NCI-H2227 treated with DMSO at 0.1 percent for 48 hours (cell line): ENCODE results near the gene PLVAP.

Experiments
- DNase-seq: peaks from one replicate; lab custom pipeline; 2025; lab: John Stamatoyannopoulos, UW

Gene PLVAP

DNA sequence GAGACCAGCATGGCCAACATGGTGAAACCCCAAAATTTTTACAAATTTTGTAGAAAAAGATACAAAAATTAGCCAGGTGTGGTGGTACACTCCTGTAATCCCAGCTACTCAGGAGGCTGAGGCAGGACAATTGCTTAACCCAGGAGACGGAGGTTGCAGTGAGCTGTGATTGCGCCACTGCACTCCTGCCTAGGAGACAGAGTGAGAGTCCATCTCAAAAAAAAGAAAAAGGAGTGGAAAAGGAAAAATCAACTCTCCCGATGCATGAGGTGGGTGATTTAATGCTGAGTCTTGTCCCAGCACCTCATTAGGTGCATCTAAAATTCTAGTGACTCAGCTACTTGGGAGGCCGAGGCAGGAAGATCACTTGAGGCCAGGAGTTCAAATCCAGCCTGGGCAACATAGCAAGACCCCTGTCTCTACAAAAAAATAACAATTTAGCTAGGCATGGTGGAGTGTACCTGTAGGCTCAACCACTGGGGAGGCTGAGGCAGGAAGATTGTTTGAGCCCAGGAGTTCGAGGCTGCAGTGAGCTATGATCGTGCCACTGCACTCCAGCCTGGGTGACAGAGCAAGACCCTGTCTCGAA is 20.0 kb downstream of the PLVAP start:
- DNase-seq: no peak

DNA sequence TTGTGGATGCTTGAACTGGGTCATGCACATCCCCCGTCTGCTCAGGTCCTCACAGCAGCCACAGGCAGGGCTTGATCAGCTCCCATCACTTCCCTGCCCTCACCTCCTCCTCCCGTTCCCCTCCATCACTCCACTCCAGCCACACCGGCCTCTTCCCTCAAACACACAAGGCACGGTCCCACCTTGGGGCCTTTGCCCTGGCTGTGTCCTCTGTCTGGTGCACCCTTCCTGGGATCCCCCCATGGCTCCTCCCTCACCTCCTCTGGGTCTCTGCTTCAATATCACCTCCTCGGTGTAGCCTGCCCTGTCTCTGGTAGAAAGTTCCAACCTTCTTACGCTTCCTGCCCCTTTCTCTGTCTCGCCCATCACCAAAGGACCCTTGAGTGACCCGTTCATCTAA is 23.8 kb downstream of the PLVAP start:
- no peak for DNase-seq

DNA sequence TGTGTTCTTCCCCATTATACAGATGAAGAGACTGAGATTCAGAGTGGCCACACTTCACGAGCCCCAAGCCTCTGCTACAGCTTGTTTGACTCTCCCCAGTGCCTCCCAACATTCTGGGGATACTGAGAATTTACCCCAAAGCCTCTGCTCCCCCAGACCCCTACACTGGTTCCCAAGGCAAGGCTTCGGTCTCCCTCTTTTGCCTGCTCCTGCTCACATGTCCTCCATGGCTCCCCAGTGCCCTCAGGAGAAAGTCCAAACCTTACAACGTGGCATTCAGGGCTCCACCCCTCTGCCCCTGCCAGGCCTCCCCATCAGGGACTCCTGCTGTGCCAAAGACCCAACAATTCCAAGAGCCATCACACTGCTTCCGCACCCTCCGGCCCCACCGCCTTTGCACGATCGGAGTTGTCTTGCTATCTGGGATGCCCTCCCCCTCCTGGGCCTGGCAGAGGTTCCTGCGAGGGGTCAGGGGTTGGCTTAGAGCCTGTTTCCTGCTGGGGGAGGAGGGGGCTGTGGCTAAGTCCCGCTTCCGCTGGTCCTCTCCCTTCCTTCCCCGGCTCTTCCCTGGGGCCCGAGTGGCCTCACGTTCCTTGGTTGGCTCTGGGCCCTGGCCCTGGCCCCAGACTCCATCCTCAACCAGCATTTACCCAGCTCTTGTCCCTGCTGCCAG is 24.4 kb downstream of the PLVAP start:
- no peak for DNase-seq

DNA sequence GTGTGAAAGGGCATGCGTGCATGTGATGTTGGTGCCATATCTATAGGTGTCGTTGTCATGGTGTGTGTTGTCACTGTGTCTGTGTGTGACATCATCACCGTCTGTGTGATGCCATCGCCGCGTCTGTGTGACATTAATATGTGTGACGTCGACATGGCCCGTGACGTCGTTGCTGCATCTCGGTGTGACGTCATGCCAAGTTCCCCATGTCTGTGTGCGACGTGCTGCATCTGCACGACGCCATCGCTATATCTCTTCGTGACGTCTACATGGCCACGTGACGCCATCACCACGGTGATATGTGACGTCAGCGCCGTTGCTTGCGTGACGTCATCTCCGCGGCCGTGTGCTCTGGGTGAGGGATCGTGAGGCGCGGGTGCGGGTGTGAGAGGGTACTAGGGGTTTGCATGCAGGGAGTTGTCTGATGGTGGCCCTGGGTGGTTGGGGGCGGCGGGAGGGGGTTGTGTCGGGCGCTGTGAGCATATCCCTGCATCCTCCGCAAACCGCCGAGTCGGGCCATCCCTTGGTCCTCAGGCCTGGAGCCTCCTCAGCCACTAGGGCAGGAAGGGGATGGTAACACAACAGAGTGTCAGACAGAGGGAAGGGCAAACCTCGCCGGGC is 25.2 kb downstream of the PLVAP start:
- no peak for DNase-seq

DNA sequence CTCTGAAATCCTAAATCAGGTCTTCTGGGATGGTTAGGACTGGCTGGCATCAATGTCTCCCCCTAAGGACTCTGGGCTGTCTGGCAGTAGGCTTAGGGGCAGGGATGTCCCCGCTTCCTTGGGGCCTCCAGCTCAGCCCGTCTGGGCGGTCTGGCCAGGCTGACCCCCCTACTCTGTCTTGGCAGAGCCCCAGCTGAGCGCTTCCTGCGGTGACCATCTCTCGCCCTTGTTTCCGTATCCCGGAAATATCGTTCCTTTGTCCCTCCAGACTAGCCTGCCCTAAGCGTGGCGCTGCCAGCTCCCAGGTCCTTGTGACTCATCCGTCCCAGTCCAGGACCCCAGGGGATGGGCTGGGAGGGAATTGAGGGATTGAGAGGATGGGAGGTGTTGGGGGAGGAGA is 28.4 kb downstream of the PLVAP start:
- DNase-seq: peak; percentile 13

DNA sequence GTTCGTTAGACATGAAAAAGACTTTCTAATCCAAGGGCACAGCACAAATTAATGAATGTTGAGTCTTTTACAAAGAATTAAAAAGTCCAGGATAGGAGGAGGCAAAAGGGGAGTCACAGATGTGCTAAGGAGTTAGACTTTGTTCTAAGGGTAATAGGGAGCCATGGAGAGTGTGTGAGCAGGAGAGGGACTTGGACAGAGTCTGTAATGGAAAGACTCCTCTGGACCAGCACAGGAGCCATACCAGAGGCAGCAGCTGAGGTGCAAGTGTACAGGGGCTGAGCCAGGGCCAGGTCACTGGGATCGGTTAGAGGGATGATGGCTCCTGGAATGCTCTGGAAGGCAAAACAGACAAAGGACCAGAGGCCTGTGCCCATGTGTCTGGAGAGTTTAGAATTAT is 29.3 kb downstream of the PLVAP start:
- DNase-seq: no peak

DNA sequence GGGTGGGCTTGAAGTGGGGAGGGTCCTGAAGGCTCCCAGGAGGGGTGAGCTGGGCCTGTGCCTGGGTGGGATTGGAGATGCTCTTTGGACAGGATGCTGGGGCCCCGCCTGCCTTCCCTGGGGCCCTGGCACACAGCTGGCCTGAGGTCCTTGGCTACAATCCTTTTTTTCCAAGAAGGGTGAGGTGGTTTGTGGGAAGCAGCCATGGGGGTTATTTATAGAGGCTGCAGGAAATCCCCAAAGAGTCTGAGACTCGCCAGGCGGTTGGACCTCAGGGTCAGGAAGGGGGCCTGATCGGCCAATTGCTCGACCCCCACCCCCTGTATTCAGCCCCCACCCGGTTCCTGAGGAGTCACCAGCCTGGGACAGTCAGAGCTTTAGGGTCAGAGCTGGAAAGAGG is 29.8 kb downstream of the PLVAP start:
- DNase-seq: no peak

DNA sequence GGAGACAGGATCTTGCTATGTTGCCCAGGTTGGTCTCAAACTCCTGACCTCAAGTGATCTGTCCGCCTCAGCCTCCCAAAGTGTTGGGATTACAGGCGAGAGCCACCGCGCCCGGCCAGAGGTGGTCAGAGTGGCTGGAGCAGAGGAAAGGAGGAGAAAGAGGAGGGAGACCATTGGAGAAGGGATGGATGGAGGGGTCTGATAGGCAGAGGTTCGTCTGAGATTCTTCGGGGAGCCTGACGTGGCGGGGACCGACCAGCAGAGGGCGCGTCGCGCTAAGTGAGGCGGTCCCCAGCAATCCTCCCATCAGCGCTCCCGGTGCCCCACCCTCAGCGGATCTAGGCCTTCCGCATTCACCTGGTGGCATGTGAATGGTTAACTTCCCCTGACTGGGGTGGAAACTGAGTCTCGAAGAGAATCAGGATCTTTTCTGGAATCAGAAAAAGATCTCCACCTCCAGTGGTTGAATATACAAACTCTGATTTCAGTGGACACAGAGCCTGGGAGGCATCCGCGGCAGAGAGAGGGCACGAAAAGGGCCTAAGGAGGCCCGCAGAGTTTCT is 31.0 kb downstream of the PLVAP start:
- peak; percentile 24 for DNase-seq

DNA sequence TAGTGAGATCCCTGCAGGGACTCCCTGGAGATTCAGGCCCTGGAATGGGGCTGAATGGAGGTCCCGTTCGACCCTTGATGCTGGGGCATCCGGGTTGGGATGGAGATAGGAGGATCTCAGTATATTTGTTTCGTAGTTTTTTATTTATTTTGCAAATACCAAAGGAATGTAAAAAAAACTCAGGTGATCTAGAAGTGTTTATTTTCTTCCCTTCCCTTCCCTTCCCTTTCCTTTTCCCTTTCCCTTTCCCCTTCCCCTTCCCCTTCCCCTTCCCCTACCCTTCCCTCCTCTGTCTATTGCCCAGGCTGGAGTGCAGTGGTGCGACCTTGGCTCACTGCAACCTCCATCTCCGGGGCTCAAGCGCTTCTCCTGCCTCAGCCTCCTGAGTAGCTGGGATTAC is 35.3 kb downstream of the PLVAP start:
- no peak for DNase-seq

DNA sequence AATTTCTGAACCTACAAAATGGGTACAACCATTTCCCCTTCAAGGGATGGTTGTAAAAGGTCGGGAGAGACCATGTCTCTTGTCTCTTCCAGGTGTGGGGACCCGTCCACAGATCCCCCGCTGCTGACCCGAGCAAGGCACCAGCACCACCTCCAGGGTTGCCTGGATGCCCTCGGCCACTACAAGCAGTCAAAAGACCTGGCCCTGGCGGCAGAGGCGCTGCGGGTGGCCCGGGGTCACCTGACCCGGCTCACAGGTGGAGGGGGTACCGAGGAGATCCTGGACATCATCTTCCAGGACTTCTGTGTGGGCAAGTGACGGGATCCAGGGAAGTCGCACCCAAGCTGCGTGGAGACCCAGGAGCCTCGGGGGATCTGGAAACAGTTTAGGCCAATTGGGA is 35.8 kb downstream of the PLVAP start:
- no peak for DNase-seq

DNA sequence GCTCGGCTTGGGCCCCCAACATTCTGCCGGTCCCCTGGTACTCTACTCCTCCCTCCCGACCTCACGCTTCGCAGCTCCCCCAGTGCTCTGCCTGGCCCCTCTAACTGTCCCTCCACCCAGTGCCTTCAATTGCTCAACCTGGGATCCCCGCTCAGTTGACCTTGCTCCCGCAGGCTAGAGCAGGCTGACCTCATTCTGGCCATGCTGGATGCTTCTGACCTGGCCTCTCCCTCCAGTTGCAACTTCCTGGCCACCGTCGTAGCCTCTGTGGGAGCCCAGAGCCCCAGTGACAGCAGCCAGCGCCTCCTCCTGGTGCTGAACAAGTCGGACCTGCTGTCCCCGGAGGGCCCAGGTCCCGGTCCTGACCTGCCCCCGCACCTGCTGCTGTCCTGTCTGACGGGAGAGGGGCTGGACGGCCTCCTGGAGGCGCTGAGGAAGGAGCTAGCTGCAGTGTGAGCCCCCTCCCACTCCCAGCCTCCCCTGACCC is 36.2 kb downstream of the PLVAP start:
- no peak for DNase-seq

DNA sequence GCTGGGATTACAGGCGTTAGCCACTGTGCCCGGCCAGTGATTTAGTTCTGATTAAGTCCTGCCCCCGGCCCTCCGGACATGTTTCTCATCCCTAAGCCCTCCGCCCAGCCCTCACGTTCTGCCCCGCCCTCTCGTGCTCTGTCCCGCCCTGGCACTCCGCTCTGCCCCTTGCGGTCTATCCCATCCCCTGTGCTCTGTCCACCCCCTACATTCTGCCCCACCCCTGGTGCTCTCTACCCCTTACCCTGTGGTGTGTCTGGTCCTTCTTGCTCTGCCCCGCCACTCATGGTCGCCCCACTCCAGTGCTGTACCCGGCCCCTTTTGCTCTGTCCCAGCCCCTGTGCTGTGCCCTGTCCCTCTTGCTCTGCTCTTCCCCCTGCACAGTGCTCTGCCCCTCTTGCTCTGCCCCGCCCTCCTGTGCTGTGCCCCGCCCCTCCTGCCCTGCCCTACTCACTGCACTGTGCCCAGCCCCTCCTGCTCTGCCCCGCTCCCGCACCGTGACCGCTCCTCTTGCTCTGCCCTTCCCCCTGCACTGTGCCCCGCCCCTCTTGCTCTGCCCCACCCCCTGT is 36.8 kb downstream of the PLVAP start:
- DNase-seq: no peak

DNA sequence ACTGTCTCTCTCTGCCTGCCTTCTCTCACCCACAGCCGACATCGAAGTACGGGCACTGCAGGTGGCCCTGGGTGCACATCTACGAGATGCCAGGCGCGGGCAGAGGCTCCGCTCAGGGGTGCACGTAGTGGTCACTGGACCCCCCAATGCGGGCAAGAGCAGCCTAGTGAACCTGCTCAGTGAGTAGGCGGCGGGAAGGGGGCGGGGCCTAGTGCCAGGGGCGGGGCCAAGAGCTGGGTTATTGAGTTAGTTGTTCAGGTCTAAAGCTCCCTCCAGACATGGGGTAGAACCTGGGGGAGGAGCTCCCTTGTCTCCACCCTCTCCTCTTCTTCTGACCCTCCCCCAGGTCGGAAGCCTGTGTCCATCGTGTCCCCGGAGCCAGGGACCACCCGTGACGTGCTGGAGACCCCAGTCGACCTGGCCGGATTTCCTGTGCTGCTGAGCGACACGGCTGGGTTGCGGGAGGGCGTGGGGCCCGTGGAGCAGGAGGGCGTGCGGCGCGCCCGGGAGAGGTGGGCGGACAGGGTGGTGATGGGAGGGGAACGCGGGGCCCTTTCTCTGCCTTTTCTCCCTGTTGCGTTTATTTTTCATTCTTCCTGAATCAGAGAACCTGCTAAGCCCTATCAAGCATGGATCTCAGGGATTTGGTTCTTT is 37.9 kb downstream of the PLVAP start:
- DNase-seq: no peak

DNA sequence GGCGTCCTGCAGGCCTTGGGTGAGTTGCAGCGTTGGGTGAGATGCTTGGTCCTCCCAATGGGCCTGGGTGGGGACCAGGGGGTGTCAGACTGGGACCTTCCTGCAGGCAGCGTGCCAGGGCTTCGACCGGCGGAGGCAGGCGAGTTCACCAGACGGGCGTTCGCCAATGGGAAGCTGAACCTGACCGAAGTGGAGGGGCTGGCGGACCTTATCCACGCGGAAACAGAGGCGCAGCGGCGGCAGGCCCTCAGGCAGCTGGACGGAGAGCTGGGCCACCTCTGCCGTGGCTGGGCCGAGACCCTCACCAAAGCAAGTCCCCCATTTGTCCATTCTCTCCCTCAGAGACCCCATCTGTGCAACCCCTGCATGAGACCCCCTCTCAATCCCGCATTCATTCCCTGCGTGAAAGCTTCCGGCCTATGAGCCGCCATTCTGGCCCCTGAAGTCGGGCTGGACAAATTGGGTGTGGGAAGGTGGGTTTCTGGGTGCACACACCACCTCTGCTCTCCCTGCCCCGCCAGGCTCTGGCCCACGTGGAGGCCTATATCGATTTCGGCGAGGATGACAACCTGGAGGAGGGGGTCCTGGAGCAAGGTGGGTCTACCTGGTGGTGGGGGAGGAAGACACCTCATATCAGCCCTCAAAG is 38.6 kb downstream of the PLVAP start:
- no peak for DNase-seq

DNA sequence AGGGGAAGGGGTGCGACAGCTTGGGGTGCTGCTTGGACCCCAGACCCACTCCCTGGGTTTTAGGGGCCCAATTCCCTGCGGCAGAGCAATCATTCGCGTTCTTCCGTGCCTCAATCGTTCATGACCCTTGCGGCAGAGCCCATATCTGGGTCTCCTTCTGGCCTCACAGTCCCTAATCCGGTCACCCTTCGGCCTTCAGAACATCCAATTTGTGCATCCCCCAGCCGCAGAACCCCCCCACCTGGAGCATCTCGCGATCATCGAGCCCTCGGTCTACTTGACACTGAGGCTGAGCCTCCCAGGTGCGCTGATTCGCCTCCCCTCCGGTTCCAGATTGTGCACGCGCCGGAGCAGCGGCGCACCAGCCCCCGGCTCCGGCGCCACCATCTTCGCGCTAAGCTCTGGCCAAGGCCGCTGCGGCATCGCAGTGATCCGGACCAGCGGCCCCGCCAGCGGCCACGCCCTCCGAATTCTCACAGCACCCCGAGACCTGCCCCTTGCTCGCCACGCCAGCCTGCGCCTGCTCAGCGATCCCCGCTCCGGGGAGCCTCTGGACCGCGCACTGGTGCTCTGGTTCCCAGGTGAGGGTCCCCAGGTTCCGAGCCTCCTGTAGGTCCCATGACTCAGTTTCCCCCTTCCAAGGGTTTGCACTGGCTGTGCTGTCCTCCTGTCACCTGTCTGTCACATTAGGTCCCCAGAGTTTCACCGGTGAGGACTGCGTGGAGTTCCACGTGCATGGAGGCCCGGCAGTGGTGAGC is 39.3 kb downstream of the PLVAP start:
- DNase-seq: no peak

DNA sequence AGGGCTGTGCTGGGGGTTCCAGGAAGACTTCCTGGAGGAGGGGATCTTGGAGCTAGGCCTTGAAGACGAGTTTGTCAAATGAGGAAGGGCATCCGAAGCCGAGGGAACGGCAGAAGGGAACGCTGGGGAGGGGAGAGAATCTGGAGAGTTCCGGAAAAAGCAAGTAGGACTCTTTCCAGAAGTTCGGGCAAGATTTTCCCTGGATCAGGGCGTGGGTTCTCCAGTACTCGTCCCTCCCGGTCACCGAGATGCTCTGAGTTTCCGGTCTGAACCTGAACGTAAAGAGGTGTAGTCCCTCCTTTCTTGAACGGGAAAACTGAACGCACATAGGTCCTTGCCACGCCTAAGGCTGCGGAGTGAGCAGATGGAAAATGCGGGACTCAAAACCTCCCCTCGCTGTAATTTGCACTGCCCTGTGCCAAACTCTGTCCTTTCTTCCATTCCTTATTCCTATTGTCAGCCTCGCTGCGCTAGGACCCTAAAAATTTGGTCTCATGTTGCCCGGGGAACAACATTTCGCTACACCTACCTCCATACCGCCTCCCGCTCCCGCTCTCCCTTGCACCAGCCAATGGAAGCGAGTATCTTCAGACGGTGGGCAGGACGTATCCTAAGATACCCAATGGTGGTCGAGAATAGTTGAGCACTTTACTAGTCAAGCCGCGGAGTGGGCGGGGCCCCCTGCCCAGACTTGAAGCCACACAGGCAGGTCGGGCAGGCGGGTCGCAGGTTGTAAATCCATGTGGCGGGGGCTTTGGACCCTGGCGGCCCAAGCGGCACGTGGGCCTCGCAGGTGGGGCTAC is 40.1 kb downstream of the PLVAP start, which contains the start of gene GTPBP3:
TSS of gene GTPBP3 (plus strand) at position 682 of the 803 bp plus-strand sequence. CDS start at position 741, 59 bp downstream.
- DNase-seq: peak; percentile 86

DNA sequence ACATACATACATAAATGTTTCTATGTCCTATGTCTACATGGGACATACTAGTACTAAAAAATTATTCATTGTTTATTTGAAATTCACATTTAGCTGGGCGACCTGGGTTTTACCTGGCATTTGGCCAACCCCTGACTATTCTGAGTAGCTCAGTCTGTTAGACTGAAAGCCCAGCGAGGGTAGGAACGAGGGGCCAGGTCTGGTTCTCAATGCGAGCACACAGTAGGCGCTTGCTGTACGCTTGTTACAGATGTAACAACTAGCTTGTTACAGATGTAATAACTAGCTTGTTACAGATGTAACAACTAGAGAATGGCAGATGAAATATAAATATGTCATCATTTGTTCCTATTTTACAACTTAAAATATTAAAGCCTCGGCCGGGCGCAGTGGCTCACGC is 41.6 kb downstream of the PLVAP start:
- DNase-seq: no peak

DNA sequence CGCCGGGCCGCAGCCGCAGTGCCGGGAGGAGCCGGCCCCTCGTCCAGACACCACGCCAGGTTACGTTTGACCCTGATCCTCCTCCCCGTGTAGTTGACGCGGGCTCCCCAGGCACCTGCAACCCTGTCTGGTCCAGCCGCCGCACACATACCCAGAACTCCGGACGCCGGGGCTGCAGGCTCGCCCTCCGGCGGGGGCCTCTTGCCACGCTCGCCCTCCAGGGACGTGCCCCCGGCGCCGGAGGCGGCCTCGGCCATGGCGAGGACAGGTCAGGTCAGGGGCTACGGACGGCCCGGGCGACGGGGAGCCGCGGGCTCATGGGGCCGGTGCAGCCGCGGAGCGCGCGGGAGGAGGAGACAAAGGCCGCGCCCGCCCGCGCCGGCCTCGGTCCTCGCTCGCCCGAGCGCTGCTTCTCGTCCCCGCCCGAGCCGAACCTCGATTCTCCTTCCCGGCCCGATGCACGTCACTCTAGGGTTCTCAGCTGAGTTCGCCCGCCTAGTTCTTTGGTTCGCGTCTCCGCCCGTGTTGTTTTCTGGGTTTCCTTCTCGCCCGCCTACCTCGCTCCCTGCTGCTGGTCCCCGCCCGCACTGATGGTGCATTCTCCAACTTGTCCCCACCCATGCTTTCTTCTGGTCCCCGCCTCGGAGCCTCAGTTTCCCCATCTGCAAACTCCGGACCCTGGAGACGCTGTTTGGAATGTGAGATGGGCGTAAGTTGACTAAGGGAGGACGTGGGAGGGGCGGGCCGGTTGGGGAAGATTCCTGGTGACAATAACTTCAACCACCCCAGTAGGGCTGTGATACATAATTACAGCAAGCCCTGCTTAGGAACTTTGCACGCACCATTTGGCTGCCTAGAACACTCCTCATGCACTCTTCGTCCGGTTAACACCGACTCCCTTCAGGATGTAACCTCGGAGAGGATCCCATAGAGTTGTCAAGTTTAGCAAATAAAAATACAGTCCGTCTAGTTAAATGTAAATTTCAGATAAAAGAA is 42.4 kb downstream of the PLVAP start, which contains the start of gene ANO8:
TSS of gene ANO8 (minus strand) at position 442 of the 996 bp plus-strand sequence. CDS start at position 257, 185 bp downstream.
- peak; percentile 74 for DNase-seq
